Endothelial cell of umbilical vein (primary cell): ENCODE data around the gene HIVEP3. TPM values are rescaled to one million over a fixed set of nuclear protein-coding genes. Genes with fewer than 3 reads are reported as not detected.

Experiments
- BruUV-seq: library from RNA; stranded (reverse); fragments of 400-500 nt; replicated peaks from 2 replicates; lab custom pipeline; 2021; lab: Mats Ljungman, UMichigan
- CTCF ChIA-PET: fragments of 300-600, 350-600 bp; sonication (Branson Sonifier 250); formaldehyde crosslinking; loops from one replicate; lab custom pipeline; 2021; ENCODE audit warnings: antibody characterized with exemption, inconsistent platforms; lab: Charles Lee
- POLR2A ChIA-PET: fragments of 300-600, 350-600 bp; sonication (Branson Sonifier 250); formaldehyde crosslinking; loops from one replicate; lab custom pipeline; 2021; ENCODE audit warnings: antibody characterized with exemption, inconsistent platforms; lab: Charles Lee
- DNase-seq: peaks from one replicate; pipeline ENCODE4 v3.0.0-alpha.2; 2011; ENCODE audit warnings: low read depth, low spot score
- FAIRE-seq: peaks from 2 replicates; lab custom pipeline; 2011; peaks lifted over from hg19 to GRCh38; lab: Jason Lieb, UNC
- H2AFZ ChIP-seq: 2 replicates; pipeline ENCODE4 v1.6.0; 2012; ENCODE audit warnings: low read depth, low read length, control low read depth, inconsistent platforms
- H3K27ac ChIP-seq: 2 replicates; pipeline ENCODE4 v1.5.1; 2011; ENCODE audit warnings: low read depth, mild to moderate bottlenecking, control low read depth, low read length, moderate library complexity; ENCODE audit not compliant: insufficient read depth
- H3K27me3 ChIP-seq, 2 experiments: 2 replicates each; pipeline versions ENCODE4 v1.6.0 to v1.6.1; 2011; ENCODE audit warnings: low read length in 2 of 2, mixed read lengths in 1 of 2; ENCODE audit not compliant: control insufficient read depth in 2 of 2, insufficient read depth in 2 of 2
- H3K36me3 ChIP-seq, 2 experiments: 2 replicates in 1 of 2; 3 replicates in 1 of 2; pipeline ENCODE4 v1.5.1; 2011; ENCODE audit warnings: low read length in 2 of 2, mild to moderate bottlenecking in 1 of 2, moderate library complexity in 1 of 2; ENCODE audit not compliant: control insufficient read depth in 2 of 2, insufficient read depth in 2 of 2; ENCODE audit errors: extremely low read depth in 1 of 2
- H3K4me1 ChIP-seq: 3 replicates; pipeline ENCODE4 v1.5.1; 2011; ENCODE audit warnings: mild to moderate bottlenecking, low read length; ENCODE audit not compliant: control insufficient read depth, insufficient read depth; ENCODE audit errors: extremely low read depth
- H3K4me2 ChIP-seq: 2 replicates; pipeline ENCODE4 v1.6.1; 2011; ENCODE audit warnings: low read length, control low read depth, mixed read lengths; ENCODE audit not compliant: insufficient read depth
- H3K4me3 ChIP-seq, 3 experiments: fragments of 200-600 bp in 1 of 3; sonication (generic), shearing (Covaris generic) in 1 of 3; replicated peaks in 1 of 3; 2 replicates each; pipeline ENCODE4 v1.5.1; 2011 to 2016; ENCODE audit warnings: control low read depth in 3 of 3, low read length in 3 of 3, mild to moderate bottlenecking in 2 of 3, inconsistent platforms in 1 of 3, low read depth in 1 of 3, moderate library complexity in 1 of 3; ENCODE audit not compliant: insufficient read depth in 1 of 3
- H3K79me2 ChIP-seq: 2 replicates; pipeline ENCODE4 v1.6.0; 2012; ENCODE audit warnings: low read length, inconsistent platforms; ENCODE audit not compliant: control insufficient read depth, insufficient read depth
- H3K9ac ChIP-seq: replicated peaks from 2 replicates; pipeline ENCODE3; 2011; ENCODE audit warnings: low read length, control low read depth; ENCODE audit not compliant: insufficient read depth; ENCODE audit errors: extremely low read depth
- H3K9me1 ChIP-seq: replicated peaks from 3 replicates; pipeline ENCODE4 v1.6.0; 2011; ENCODE audit warnings: mild to moderate bottlenecking, low read length; ENCODE audit not compliant: control insufficient read depth, insufficient read depth; ENCODE audit errors: extremely low read depth
- H3K9me3 ChIP-seq: replicated peaks from 2 replicates; pipeline ENCODE4 v1.5.1; 2012; ENCODE audit warnings: low read length, inconsistent platforms; ENCODE audit not compliant: control insufficient read depth, insufficient read depth
- H4K20me1 ChIP-seq: replicated peaks from 2 replicates; pipeline ENCODE3; 2011; ENCODE audit warnings: mild to moderate bottlenecking, low read length; ENCODE audit not compliant: control insufficient read depth, insufficient read depth; ENCODE audit errors: extremely low read depth
- EZH2 ChIP-seq: IDR thresholded peaks from 2 replicates; pipeline ENCODE4 v1.6.1; 2012; ENCODE audit warnings: borderline replicate concordance, low read depth, mild to moderate bottlenecking, moderate library complexity, low read length, inconsistent platforms; ENCODE audit not compliant: severe bottlenecking
- FOS ChIP-seq: IDR thresholded peaks from 2 replicates; pipeline ENCODE4 v1.6.1; 2011; ENCODE audit warnings: mild to moderate bottlenecking, low read length, moderate library complexity, borderline replicate concordance; ENCODE audit not compliant: insufficient read depth
- GATA2 ChIP-seq: IDR thresholded peaks from 2 replicates; pipeline ENCODE4 v1.7.0; 2011; ENCODE audit warnings: low read depth, mild to moderate bottlenecking, moderate library complexity, mixed read lengths, low read length; ENCODE audit not compliant: insufficient read length, insufficient read depth
- JUN ChIP-seq: IDR thresholded peaks from 2 replicates; pipeline ENCODE4 v1.6.1; 2011; ENCODE audit warnings: borderline replicate concordance, low read depth; ENCODE audit not compliant: insufficient read length, insufficient read depth
- MYC ChIP-seq: IDR thresholded peaks from one replicate; pipeline ENCODE4 v1.6.1; 2011; ENCODE audit warnings: mild to moderate bottlenecking, low read depth, low read length
- POLR2A ChIP-seq: IDR thresholded peaks from 2 replicates; pipeline ENCODE4 v1.6.1; 2012; ENCODE audit warnings: low read depth, mild to moderate bottlenecking, control low read depth, low read length
- POLR2AphosphoS5 ChIP-seq: IDR thresholded peaks from 2 replicates; pipeline ENCODE4 v1.6.1; 2012; ENCODE audit warnings: low read depth, mild to moderate bottlenecking, control low read depth, low read length, moderate library complexity; ENCODE audit not compliant: insufficient read depth
- dilution Hi-C: fragments of 300-500 bp; cut with MboI; formaldehyde crosslinking; loops from one replicate; pipeline ENCODE4 v1.15.0; 2019; ENCODE audit warnings: low sequenced_read_pairs; ENCODE audit not compliant: extremely low pct_ligation_motif_present
- intact Hi-C: fragments of 100-400 bp; cut with micrococcal nuclease; formaldehyde crosslinking; loops from one replicate; pipeline ENCODE4 v1.10.0; 2022
- polyA plus RNA-seq, 4 experiments: library from polyadenylated mRNA; depleted of rRNA in 3 of 4; stranded (reverse) in 3 of 4; unstranded in 1 of 4; fragments of >200 nt; gene quantifications; 2 replicates each; pipeline versions ENCODE4 v1.2.1 to v1.2.3, GENCODE V29; 2011 to 2012; ENCODE audit warnings: missing spikeins in 1 of 4
- total RNA-seq: library from RNA; stranded (reverse); gene quantifications from 2 replicates; pipeline ENCODE4 v1.2.3, GENCODE V29; 2021
- TF ChIP-seq, protein P1 (sequence below): IDR thresholded peaks from 2 replicates; pipeline ENCODE4 v1.6.1; 2011; ENCODE audit not compliant: insufficient read depth, insufficient read length
- TF ChIP-seq, protein P2 (sequence below), 2 donors: IDR thresholded peaks; 1 replicate in 1 of 2; 2 replicates in 1 of 2; pipeline ENCODE4 v1.5.1; 2011; ENCODE audit warnings: low read length in 2 of 2, mild to moderate bottlenecking in 2 of 2, moderate library complexity in 2 of 2, control low read depth in 1 of 2, inconsistent platforms in 1 of 2, low read depth in 1 of 2; ENCODE audit not compliant: insufficient read depth in 1 of 2; ENCODE audit errors: extremely low read depth in 1 of 2

HIVEP3 gene
- total and polyA plus RNA-seq, 2 donors (not counting 3 experiments of a cell fraction or from before 2014, with no cell fraction given): 3.4 to 4.0 TPM

DNA sequence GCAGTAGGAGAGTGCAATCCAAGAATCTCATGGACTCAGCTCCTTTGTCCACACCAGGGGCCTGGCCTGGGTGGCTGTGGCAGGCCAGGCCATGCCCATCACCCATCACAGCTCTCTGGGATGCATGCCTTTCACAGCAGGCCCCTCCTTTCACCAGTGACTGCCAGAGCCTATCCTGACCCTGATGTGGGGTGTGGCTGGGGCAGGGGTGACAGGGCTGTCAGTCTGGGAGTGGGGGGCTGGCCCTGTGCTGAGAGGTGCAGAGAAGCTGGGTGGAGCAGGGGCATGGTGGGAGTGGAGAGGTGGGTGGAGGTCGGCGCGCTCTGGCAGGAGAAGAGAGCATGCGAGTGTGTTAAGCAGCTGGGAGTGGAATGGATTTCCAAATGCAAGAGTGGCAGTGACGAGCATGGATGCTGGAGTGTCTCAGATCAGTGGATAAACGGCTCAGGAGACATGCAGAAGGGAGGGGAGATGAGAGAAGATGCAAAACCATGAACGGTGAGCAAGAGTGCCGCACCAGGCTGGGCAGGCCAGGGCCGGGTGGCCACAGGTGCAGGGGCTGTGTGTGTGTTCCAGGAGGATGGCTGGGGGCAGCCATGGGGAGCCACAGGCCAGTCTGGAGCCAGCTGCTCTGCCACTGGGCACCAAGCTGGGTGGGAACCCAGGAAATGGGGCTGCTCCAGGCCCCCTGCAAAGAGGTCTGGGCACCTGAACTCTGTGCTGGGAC, 394.6 kb downstream of the HIVEP3 start:
- BruUV-seq: no TSS peak
- Histone ChIP-seq H3K27me3 (no peaks in the 10 kb centered on the region), H3K9me3 (no peaks in the 10 kb centered on the region), H3K79me2 (no peaks in the 10 kb centered on the region), H3K4me1 (no peaks in the 10 kb centered on the region), H3K9ac (no peak overlapping the region), H3K9me1 (no peaks in the 10 kb centered on the region), H3K4me3 (no peak overlapping the region), H4K20me1 (no peaks in the 10 kb centered on the region), H3K36me3 (no peaks in the 10 kb centered on the region), H3K4me2 (no peak overlapping the region), H2AFZ (no peak overlapping the region), H3K27ac (no peak overlapping the region)
- intact Hi-C loops: no loop called here
- ChIA-PET CTCF (interaction anchor here (1.3 kb wide), 1 partner anchor 8 kb away, joined by 3 read pairs; no protein-coding TSS in a partner anchor), POLR2A (no interaction called here)
- dilution Hi-C loops: no loop called here
- FAIRE-seq: no peak
- TF ChIP-seq, protein P1, sequence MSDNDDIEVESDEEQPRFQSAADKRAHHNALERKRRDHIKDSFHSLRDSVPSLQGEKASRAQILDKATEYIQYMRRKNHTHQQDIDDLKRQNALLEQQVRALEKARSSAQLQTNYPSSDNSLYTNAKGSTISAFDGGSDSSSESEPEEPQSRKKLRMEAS: no peak
- TF ChIP-seq JUN (no peak), GATA2 (no peak), EZH2 (no peak), MYC (no peak), FOS (no peak), POLR2AphosphoS5 (no peak), POLR2A (no peak)
- TF ChIP-seq, protein P2, sequence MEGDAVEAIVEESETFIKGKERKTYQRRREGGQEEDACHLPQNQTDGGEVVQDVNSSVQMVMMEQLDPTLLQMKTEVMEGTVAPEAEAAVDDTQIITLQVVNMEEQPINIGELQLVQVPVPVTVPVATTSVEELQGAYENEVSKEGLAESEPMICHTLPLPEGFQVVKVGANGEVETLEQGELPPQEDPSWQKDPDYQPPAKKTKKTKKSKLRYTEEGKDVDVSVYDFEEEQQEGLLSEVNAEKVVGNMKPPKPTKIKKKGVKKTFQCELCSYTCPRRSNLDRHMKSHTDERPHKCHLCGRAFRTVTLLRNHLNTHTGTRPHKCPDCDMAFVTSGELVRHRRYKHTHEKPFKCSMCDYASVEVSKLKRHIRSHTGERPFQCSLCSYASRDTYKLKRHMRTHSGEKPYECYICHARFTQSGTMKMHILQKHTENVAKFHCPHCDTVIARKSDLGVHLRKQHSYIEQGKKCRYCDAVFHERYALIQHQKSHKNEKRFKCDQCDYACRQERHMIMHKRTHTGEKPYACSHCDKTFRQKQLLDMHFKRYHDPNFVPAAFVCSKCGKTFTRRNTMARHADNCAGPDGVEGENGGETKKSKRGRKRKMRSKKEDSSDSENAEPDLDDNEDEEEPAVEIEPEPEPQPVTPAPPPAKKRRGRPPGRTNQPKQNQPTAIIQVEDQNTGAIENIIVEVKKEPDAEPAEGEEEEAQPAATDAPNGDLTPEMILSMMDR (IDR thresholded peaks at IDR 0.05; ENCODE audit: extremely low read depth in 1 of 2, insufficient read depth in 1 of 2, low read depth in 1 of 2, low read length in 2 of 2): no peak
- no peak for DNase-seq
